Nephron progenitor cell (in vitro differentiated cells): ENCODE measurements around the gene KIF25.
A peak's percentile ranks its signal among the peaks of the same experiment; 100 is the strongest.

ENCODE experiments used
- DNase-seq: peaks from one replicate; pipeline ENCODE4 v3.0.0; 2021
- H3K27ac Mint-ChIP-seq: 2 replicates; pipeline ENCODE4 v1.8.0; 2021; ENCODE audit warnings: mild to moderate bottlenecking, moderate library complexity, mixed read lengths
- H3K27me3 Mint-ChIP-seq: 2 replicates; pipeline ENCODE4 v1.8.0; 2021; ENCODE audit warnings: mild to moderate bottlenecking, low read depth, mixed read lengths; ENCODE audit not compliant: poor library complexity
- H3K36me3 Mint-ChIP-seq: 2 replicates; pipeline ENCODE4 v1.8.0; 2021; ENCODE audit warnings: low read depth, mixed read lengths
- H3K4me1 Mint-ChIP-seq: 2 replicates; pipeline ENCODE4 v1.8.0; 2021; ENCODE audit warnings: mixed read lengths
- H3K4me3 Mint-ChIP-seq: 2 replicates; pipeline ENCODE4 v1.8.0; 2021; ENCODE audit warnings: mild to moderate bottlenecking, moderate library complexity, mixed read lengths
- H3K9me3 Mint-ChIP-seq: 2 replicates; pipeline ENCODE4 v1.8.0; 2021; ENCODE audit warnings: mild to moderate bottlenecking, moderate library complexity, mixed read lengths
- TF ChIP-seq, protein P1 (sequence below): fragments of 200-600 bp; sonication (generic); IDR thresholded peaks from 2 replicates; pipeline ENCODE4 v1.5.0; 2021; ENCODE audit warnings: antibody characterized with exemption

The KIF25 gene

DNA sequence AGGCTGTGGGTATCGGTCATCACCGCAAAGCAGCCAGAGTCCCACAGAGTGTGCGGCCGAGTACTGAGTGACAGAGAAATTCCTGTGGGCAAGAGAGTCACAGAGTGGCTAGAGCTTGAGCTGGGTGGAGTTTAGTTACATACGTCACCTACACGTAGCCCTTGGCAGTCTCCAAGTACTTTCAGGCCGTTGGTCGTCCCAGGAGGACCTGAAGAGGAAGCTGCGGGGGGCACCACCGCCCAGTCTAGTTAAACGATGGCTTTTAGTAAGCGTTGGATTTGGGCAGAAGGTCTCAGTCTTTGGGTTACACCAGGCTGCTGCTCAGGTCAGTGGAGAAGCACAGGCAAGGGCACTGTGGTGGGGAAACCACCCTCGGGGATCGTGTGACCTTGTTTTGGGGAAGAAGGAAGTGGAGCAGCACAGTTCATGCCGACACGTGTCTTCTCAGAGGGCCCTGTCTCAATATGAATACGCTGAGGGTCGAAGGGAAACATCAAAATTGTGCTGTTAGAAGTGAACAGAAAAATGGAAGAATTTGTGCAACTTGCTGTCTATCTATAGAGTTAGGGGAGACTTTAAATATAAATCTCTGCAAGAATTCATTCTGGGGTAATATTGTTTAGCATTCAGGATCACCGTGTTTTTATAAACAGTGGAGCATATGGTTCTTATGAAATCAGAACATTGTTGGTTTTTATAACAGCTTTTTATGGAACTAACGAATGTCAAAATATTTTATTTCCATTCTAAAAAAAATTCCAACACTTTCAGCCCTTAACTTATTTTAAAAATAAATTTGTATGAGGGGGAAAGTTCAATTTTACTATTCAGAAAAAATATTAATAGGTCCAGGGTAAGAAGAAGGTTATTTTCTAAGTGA lies 28.6 kb downstream of the KIF25 start:
- Mint-ChIP-seq H3K27me3 (peaks cover 8% of the 10 kb centered on the region), H3K27ac (peak overlapping the region; percentile 57), H3K36me3 (no peaks in the 10 kb centered on the region), H3K4me3 (no peak overlapping the region), H3K9me3 (no peaks in the 10 kb centered on the region), H3K4me1 (peaks cover 26% of the 10 kb centered on the region)
- no peak for DNase-seq
- TF ChIP-seq, protein P1, sequence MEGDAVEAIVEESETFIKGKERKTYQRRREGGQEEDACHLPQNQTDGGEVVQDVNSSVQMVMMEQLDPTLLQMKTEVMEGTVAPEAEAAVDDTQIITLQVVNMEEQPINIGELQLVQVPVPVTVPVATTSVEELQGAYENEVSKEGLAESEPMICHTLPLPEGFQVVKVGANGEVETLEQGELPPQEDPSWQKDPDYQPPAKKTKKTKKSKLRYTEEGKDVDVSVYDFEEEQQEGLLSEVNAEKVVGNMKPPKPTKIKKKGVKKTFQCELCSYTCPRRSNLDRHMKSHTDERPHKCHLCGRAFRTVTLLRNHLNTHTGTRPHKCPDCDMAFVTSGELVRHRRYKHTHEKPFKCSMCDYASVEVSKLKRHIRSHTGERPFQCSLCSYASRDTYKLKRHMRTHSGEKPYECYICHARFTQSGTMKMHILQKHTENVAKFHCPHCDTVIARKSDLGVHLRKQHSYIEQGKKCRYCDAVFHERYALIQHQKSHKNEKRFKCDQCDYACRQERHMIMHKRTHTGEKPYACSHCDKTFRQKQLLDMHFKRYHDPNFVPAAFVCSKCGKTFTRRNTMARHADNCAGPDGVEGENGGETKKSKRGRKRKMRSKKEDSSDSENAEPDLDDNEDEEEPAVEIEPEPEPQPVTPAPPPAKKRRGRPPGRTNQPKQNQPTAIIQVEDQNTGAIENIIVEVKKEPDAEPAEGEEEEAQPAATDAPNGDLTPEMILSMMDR = no peak

DNA sequence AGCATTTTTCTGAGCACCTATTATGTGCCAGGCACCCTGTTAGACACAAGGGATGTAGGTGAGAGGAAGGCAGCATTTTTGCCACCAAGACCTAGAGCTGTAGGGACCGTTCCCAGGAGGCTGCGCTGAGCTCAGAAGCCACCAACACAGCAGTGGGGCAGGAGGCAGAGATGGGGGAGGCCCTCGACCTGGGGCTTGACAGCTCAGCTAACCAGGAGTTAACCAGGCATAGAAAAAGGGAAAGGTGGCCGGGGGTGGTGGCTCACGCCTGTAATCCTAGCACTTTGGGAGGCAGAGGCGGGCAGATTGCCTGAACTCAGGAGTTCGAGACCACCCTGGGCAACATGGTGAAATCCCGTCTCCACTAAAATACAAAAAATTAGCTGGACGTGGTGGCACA lies 29.5 kb downstream of the KIF25 start:
- no peak for DNase-seq
- Mint-ChIP-seq H3K4me1 (peaks cover 35% of the 10 kb centered on the region), H3K9me3 (no peaks in the 10 kb centered on the region), H3K36me3 (no peaks in the 10 kb centered on the region), H3K4me3 (no peak overlapping the region), H3K27ac (no peak overlapping the region), H3K27me3 (peaks cover 9% of the 10 kb centered on the region)
- TF ChIP-seq, protein P1 = no peak

DNA sequence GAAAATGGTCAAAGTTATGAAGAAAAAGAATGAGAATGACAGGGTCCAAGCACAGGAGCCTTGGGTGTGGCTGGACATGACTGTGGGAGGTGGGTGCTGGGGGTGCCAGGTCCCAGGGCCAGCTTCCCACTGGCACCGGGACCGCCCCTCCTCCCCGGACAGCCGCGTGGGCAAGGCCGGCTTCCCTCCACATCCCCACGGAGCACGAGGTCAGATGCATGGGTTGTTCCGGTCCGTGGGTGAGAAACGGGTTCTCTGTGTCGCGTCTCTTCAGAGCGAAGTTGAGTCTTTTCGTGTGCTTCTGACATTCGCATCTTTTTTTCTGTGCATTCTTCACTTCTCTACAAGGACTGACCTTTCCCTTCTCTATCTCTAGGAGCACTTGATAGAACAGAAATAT lies 30.1 kb downstream of the KIF25 start:
- H3K27ac Mint-ChIP-seq = no peak overlapping the region
- H3K9me3 Mint-ChIP-seq = no peaks in the 10 kb centered on the region
- H3K4me1 Mint-ChIP-seq = peaks cover 38% of the 10 kb centered on the region
- H3K36me3 Mint-ChIP-seq = no peaks in the 10 kb centered on the region
- H3K27me3 Mint-ChIP-seq = peaks cover 11% of the 10 kb centered on the region
- TF ChIP-seq, protein P1 = no peak
- H3K4me3 Mint-ChIP-seq = no peak overlapping the region
- DNase-seq = no peak

DNA sequence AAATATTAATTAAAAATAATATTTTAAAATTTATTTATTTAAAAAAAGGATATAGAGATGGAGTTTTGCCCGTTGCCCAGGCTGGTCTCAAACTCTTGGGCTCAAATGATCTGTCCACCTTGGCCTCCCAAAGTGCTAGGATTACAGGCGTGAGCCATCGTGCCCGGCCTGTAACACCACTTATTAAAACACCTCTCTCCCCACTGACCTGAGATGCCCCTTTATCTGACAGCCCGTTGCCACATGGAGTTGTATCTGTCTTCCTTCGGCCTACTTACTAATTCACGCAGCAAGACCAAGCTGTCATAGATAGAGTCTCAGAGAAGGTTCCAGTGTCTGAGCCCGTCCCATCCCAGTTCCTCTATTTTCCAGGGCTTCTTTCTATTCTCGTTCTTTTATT lies 30.7 kb downstream of the KIF25 start:
- Mint-ChIP-seq H3K4me1 (peaks cover 38% of the 10 kb centered on the region), H3K27me3 (peaks cover 10% of the 10 kb centered on the region), H3K9me3 (no peaks in the 10 kb centered on the region), H3K36me3 (no peaks in the 10 kb centered on the region), H3K27ac (no peak overlapping the region), H3K4me3 (no peak overlapping the region)
- TF ChIP-seq, protein P1 = no peak
- DNase-seq = no peak

DNA sequence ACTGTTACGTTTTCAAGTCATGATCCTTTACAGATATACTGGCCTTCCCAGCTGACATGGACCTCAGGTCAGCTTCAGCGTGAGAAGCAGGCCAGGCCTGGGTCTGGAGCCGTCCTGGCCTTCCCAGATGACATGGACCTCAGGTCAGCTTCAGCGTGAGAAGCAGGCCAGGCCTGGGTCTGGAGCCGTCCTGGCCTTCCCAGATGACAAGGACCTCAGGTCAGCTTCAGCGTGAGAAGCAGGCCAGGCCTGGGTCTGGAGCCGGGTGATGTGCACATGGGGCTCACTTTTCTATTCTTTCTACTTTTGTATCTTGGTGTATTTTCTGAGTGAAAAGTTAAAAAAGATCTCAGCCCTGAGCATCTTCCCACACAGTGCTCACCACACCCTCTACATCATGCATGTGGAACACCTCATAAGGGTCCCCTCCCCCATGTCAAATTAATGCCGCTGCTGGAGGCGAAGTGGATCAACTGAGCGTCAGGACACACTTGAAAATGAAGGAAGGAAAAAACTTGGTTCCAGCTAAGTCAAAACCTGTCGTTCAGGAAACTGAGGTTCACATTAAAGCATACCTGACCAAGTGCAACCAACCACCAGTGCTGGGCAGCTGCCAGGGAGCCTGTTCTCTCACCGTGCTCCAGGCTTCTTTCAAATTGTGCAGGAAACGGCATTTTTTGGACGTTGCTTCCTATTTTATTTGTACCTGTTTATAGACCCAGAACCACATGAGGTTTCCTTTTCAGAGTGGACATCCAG lies 32.2 kb downstream of the KIF25 start:
- TF ChIP-seq, protein P1 = no peak
- no peaks in the 10 kb centered on the region for H3K36me3 Mint-ChIP-seq
- H3K27ac Mint-ChIP-seq = no peak overlapping the region
- no peak for DNase-seq
- H3K4me1 Mint-ChIP-seq = peaks cover 33% of the 10 kb centered on the region
- H3K9me3 Mint-ChIP-seq = peaks cover 2% of the 10 kb centered on the region
- peaks cover 6% of the 10 kb centered on the region for H3K27me3 Mint-ChIP-seq
- no peak overlapping the region for H3K4me3 Mint-ChIP-seq
